ENCODE results near the gene BST1.

Gene BST1

GRCh38 chr4:15765910-15766697, 63.2 kb downstream of the BST1 start:
- no peak for TF ChIP-seq YY1 (IDR thresholded peaks at IDR 0.05; ENCODE audit: low read depth)
- no peak for TF ChIP-seq EGR1 (IDR thresholded peaks at IDR 0.05)
- no peak for TF ChIP-seq TAF1 (IDR thresholded peaks at IDR 0.05; ENCODE audit: low read depth)
- no peak for TF ChIP-seq MAX (IDR thresholded peaks at IDR 0.05)
- TF ChIP-seq RAD21 (IDR thresholded peaks at IDR 0.05; ENCODE audit: low read depth) = no peak
- no peak for TF ChIP-seq FOXM1 (IDR thresholded peaks at IDR 0.05; ENCODE audit: borderline replicate concordance, low read depth)
- TF ChIP-seq CEBPB (IDR thresholded peaks at IDR 0.05) = no peak
- TF ChIP-seq ZBTB7A (IDR thresholded peaks at IDR 0.05; ENCODE audit: low read depth) = no peak
- TF ChIP-seq EP300 (IDR thresholded peaks at IDR 0.05; ENCODE audit: borderline replicate concordance) = no peak
- TF ChIP-seq TCF12 (IDR thresholded peaks at IDR 0.05; ENCODE audit: low read depth) = no peak
- TF ChIP-seq NFIC (IDR thresholded peaks at IDR 0.05) = no peak
- no peak for TF ChIP-seq USF1 (IDR thresholded peaks at IDR 0.05)
- TF ChIP-seq REST (IDR thresholded peaks at IDR 0.05; ENCODE audit: low read depth) = no peak
- no peak for TF ChIP-seq CREB1 (IDR thresholded peaks at IDR 0.05; ENCODE audit: low read depth)
- no peak for TF ChIP-seq TEAD4 (IDR thresholded peaks at IDR 0.05)

- no peak for TF ChIP-seq CEBPB (IDR thresholded peaks at IDR 0.05)
- TF ChIP-seq ZBTB7A (IDR thresholded peaks at IDR 0.05; ENCODE audit: low read depth) = no peak
- no peak for TF ChIP-seq YY1 (IDR thresholded peaks at IDR 0.05; ENCODE audit: low read depth)
- no peak for TF ChIP-seq CREB1 (IDR thresholded peaks at IDR 0.05; ENCODE audit: low read depth)
- no peak for TF ChIP-seq USF1 (IDR thresholded peaks at IDR 0.05)
- no peak for TF ChIP-seq NFIC (IDR thresholded peaks at IDR 0.05)
- no peak for TF ChIP-seq EP300 (IDR thresholded peaks at IDR 0.05; ENCODE audit: borderline replicate concordance)
- TF ChIP-seq TCF12 (IDR thresholded peaks at IDR 0.05; ENCODE audit: low read depth) = no peak
- no peak for TF ChIP-seq EGR1 (IDR thresholded peaks at IDR 0.05)
- no peak for TF ChIP-seq REST (IDR thresholded peaks at IDR 0.05; ENCODE audit: low read depth)
Observed at GRCh38 chr4:15766821-15767220, 64.0 kb downstream of the BST1 start.

- TF ChIP-seq ZBTB7A (IDR thresholded peaks at IDR 0.05; ENCODE audit: low read depth) (no peak), NFIC (IDR thresholded peaks at IDR 0.05) (no peak), REST (IDR thresholded peaks at IDR 0.05; ENCODE audit: low read depth) (no peak), MAX (IDR thresholded peaks at IDR 0.05) (no peak), CREB1 (IDR thresholded peaks at IDR 0.05; ENCODE audit: low read depth) (no peak), FOXM1 (IDR thresholded peaks at IDR 0.05; ENCODE audit: borderline replicate concordance, low read depth) (no peak), YY1 (IDR thresholded peaks at IDR 0.05; ENCODE audit: low read depth) (no peak), TEAD4 (IDR thresholded peaks at IDR 0.05) (no peak), USF1 (IDR thresholded peaks at IDR 0.05) (no peak), TAF1 (IDR thresholded peaks at IDR 0.05; ENCODE audit: low read depth) (no peak), EGR1 (IDR thresholded peaks at IDR 0.05) (no peak), CEBPB (IDR thresholded peaks at IDR 0.05) (no peak), RAD21 (IDR thresholded peaks at IDR 0.05; ENCODE audit: low read depth) (no peak), TCF12 (IDR thresholded peaks at IDR 0.05; ENCODE audit: low read depth) (no peak), EP300 (IDR thresholded peaks at IDR 0.05; ENCODE audit: borderline replicate concordance) (no peak)
Observed at GRCh38 chr4:15769202-15769601, 66.3 kb downstream of the BST1 start.
